ENCODE data around the gene C11orf52.

DNA sequence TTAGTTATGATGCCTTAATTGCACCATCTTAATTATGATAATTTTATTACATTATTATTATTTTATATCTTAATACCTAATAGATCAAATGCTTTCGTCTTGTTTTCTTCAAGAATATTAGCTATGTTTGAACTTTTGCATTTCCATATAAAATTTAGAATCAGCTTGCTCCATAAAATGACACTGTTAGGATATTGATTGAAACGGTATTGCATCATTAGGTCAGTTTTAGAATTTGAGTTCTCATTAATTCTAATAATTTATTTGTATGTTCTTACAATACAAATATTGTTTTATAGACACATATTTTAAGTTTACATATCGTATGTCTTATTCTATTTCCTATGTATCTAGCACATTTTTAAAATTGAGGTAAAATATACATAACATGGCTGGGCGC lies 32.7 kb upstream of the C11orf52 start:
- TF ChIP-seq, protein P1, sequence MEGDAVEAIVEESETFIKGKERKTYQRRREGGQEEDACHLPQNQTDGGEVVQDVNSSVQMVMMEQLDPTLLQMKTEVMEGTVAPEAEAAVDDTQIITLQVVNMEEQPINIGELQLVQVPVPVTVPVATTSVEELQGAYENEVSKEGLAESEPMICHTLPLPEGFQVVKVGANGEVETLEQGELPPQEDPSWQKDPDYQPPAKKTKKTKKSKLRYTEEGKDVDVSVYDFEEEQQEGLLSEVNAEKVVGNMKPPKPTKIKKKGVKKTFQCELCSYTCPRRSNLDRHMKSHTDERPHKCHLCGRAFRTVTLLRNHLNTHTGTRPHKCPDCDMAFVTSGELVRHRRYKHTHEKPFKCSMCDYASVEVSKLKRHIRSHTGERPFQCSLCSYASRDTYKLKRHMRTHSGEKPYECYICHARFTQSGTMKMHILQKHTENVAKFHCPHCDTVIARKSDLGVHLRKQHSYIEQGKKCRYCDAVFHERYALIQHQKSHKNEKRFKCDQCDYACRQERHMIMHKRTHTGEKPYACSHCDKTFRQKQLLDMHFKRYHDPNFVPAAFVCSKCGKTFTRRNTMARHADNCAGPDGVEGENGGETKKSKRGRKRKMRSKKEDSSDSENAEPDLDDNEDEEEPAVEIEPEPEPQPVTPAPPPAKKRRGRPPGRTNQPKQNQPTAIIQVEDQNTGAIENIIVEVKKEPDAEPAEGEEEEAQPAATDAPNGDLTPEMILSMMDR (IDR thresholded peaks at IDR 0.05), result no peak
- no peak for TF ChIP-seq POLR2A (IDR thresholded peaks at IDR 0.05)
- no peak for TF ChIP-seq EP300 (IDR thresholded peaks at IDR 0.05)

Data from suprapubic skin (tissue), 3 donors.